AG04450 (cell line): ENCODE results near the gene MBD3L4. TPM values are rescaled to one million over a fixed set of nuclear protein-coding genes. Genes with fewer than 3 reads are reported as not detected.

ENCODE experiments used
- CTCF ChIA-PET: fragments of 300-600, 350-600 bp; formaldehyde crosslinking; extraction: SDS; loops from one replicate; lab custom pipeline; 2022; ENCODE audit warnings: antibody characterized with exemption, inconsistent platforms; lab: Charles Lee
- POLR2A ChIA-PET: fragments of 350-600 bp; formaldehyde crosslinking; extraction: SDS; loops from one replicate; lab custom pipeline; 2021; ENCODE audit warnings: antibody characterized with exemption, inconsistent platforms; lab: Yijun Ruan, JAX
- DNase-seq: peaks from one replicate; pipeline ENCODE4 v3.0.0-alpha.2; 2011; ENCODE audit warnings: low read depth, low spot score
- H3K27ac ChIP-seq: one replicate; pipeline ENCODE4 v1.5.1; 2012; ENCODE audit warnings: low read depth, low read length, control low read depth
- H3K27me3 ChIP-seq: one replicate; pipeline ENCODE4 v1.6.0; 2012; ENCODE audit warnings: low read length; ENCODE audit not compliant: control insufficient read depth, insufficient read depth
- H3K4me3 ChIP-seq: 2 replicates; pipeline ENCODE4 v1.5.1; 2011; ENCODE audit warnings: mild to moderate bottlenecking, low read depth, low read length, control low read depth
- H3K9me3 ChIP-seq: 2 replicates; pipeline ENCODE4 v1.5.1; 2012; ENCODE audit warnings: low read length; ENCODE audit not compliant: control insufficient read depth, insufficient read depth
- polyA plus RNA-seq: library from polyadenylated mRNA; depleted of rRNA; stranded (reverse); fragments of >200 nt; gene quantifications from 2 replicates; pipeline ENCODE4 v1.2.3, GENCODE V29; 2011
- TF ChIP-seq, protein P1 (sequence below): IDR thresholded peaks from 2 replicates; pipeline ENCODE4 v1.5.1; 2011; ENCODE audit warnings: low read depth, low read length, control low read depth, inconsistent platforms

MBD3L4 gene
- polyA plus RNA-seq, 1 experiment, result not detected

DNA sequence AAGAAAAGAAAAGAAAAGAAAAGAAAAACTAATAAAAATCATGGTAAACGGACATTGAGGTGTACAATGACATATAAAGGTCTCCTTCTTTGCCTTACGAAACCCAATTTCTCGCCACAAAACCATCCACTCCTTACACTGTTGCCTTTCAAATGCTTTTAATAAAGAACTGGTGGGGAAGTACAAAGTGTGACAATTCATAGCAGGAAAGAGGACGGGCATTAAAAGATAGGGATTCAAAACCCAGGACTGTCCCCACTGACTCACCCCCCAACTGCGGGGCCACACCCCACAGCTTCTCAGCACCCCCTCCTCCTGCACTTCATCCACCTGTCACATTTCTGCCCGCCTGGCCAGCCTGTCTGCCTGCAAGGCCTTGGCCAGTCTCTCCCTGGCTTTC lies 21.2 kb downstream of the MBD3L4 start:
- CTCF ChIA-PET, result no interaction called here
- H3K27ac ChIP-seq, result no peak overlapping the region
- TF ChIP-seq, protein P1, sequence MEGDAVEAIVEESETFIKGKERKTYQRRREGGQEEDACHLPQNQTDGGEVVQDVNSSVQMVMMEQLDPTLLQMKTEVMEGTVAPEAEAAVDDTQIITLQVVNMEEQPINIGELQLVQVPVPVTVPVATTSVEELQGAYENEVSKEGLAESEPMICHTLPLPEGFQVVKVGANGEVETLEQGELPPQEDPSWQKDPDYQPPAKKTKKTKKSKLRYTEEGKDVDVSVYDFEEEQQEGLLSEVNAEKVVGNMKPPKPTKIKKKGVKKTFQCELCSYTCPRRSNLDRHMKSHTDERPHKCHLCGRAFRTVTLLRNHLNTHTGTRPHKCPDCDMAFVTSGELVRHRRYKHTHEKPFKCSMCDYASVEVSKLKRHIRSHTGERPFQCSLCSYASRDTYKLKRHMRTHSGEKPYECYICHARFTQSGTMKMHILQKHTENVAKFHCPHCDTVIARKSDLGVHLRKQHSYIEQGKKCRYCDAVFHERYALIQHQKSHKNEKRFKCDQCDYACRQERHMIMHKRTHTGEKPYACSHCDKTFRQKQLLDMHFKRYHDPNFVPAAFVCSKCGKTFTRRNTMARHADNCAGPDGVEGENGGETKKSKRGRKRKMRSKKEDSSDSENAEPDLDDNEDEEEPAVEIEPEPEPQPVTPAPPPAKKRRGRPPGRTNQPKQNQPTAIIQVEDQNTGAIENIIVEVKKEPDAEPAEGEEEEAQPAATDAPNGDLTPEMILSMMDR, result no peak
- H3K4me3 ChIP-seq, result no peak overlapping the region
- DNase-seq, result no peak
- H3K27me3 ChIP-seq, result no peaks in the 10 kb centered on the region
- POLR2A ChIA-PET, result no interaction called here
- H3K9me3 ChIP-seq, result peaks cover 19% of the 10 kb centered on the region

DNA sequence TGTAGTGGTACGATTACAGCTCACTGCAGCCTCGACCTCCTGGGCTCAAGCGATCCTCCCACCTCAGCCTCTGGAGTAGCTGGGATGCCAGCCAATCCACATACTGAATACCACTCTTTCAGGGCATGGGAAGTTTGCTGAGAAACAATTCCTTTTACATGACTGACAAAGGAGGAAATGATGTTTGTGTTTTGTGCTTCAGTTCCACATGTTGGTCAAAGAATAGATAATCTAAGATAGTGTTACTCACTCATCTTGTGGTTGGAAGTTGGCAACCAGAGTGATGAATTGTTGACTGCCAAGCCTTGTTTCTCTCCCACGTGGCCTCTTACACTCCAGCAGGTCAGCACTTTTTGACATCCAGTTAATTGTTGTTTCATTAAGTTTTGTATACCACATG lies 26.3 kb downstream of the MBD3L4 start:
- POLR2A ChIA-PET, result no interaction called here
- Histone ChIP-seq H3K4me3 (no peak overlapping the region), H3K9me3 (peaks cover 25% of the 10 kb centered on the region), H3K27ac (no peak overlapping the region), H3K27me3 (no peaks in the 10 kb centered on the region)
- no peak for DNase-seq
- TF ChIP-seq, protein P1, result no peak
- CTCF ChIA-PET, result no interaction called here

- no peak overlapping the region for H3K27ac ChIP-seq
- TF ChIP-seq, protein P1, result no peak
- DNase-seq, result no peak
- H3K4me3 ChIP-seq, result no peak overlapping the region
- no peaks in the 10 kb centered on the region for H3K27me3 ChIP-seq
- ChIA-PET CTCF (no interaction called here), POLR2A (no interaction called here)
- H3K9me3 ChIP-seq, result peaks cover 16% of the 10 kb centered on the region
Measured at GRCh38 chr19:7010722-7011593, 29.0 kb downstream of the MBD3L4 start.

DNA sequence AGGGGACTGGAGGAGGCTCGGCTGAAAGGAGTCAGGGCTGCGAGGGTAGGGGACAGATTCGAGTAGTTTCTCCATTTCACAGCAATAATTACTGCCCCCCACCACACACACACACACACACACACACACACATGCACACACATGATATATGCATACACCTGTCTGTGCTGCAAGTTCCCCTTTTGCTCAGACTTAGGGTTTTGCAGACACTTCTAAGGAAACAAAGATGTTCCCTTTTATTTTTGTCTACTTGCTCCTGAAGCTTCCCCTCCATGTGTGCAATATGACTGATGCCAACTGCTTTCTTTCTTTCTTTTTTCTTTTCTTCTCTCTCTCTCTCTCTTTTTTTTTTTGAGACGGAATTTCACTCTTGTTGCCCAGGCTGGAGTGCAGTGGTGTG lies 32.1 kb downstream of the MBD3L4 start:
- Histone ChIP-seq H3K27ac (no peak overlapping the region), H3K27me3 (no peaks in the 10 kb centered on the region), H3K4me3 (no peak overlapping the region), H3K9me3 (peaks cover 24% of the 10 kb centered on the region)
- ChIA-PET CTCF (no interaction called here), POLR2A (no interaction called here)
- no peak for DNase-seq
- TF ChIP-seq, protein P1, result no peak

GRCh38 chr19:7006135-7006704 lies 33.8 kb downstream of the MBD3L4 start:
- CTCF ChIA-PET, result no interaction called here
- POLR2A ChIA-PET, result no interaction called here
- H3K4me3 ChIP-seq, result no peak overlapping the region
- H3K9me3 ChIP-seq, result peaks cover 20% of the 10 kb centered on the region
- no peak overlapping the region for H3K27ac ChIP-seq
- no peak for DNase-seq
- no peaks in the 10 kb centered on the region for H3K27me3 ChIP-seq
- TF ChIP-seq, protein P1, result no peak
